Body of pancreas (tissue), 4 donors: Measurements from ENCODE around the gene SOCS1.

ENCODE experiments used
- CTCF ChIP-seq, 7 experiments: fragments of 450-650 bp in 4 of 7; fragments of 200-600 bp in 3 of 7; sonication (generic) in 3 of 7; IDR thresholded peaks; one replicate each; pipeline ENCODE4 v1.5.1; 2016 to 2019; ENCODE audit warnings: antibody characterized with exemption in 7 of 7
- POLR2A ChIP-seq, 3 donors: fragments of 450-650 bp; IDR thresholded peaks; one replicate each; pipeline ENCODE4 v1.6.1; 2016; ENCODE audit warnings: antibody characterized with exemption in 3 of 3, mild to moderate bottlenecking in 2 of 3

- TF ChIP-seq CTCF (IDR thresholded peaks at IDR 0.05) (no peak), POLR2A (IDR thresholded peaks at IDR 0.05) (no peak)
Measured at GRCh38 chr16:11277607-11278337, 21.8 kb upstream of the SOCS1 start.
